WI38 (cell line): ENCODE measurements around the gene ZDHHC7.
"Not testable (repeated sequence)": the region's sequence is repeated elsewhere in the genome, so short reads cannot be mapped to it uniquely, and the experiment has no call there.

Experiments
- H3K4me3 ChIP-seq: 2 replicates; pipeline ENCODE4 v1.5.1; 2011; ENCODE audit warnings: low read depth, mild to moderate bottlenecking, control low read depth, low read length
- CTCF ChIP-seq: IDR thresholded peaks from 2 replicates; pipeline ENCODE4 v1.5.1; 2012; ENCODE audit warnings: low read depth, mild to moderate bottlenecking, control low read depth, low read length

ZDHHC7 gene

GRCh38 chr16:84943620-84944019, 67.7 kb downstream of the ZDHHC7 start:
- no peak for TF ChIP-seq CTCF
- H3K4me3 ChIP-seq = no peak overlapping the region

GRCh38 chr16:84942786-84943185, 68.5 kb downstream of the ZDHHC7 start:
- no peak overlapping the region for H3K4me3 ChIP-seq
- TF ChIP-seq CTCF = no peak

GRCh38 chr16:84941921-84942320, 69.4 kb downstream of the ZDHHC7 start:
- H3K4me3 ChIP-seq = no peak overlapping the region
- no peak for TF ChIP-seq CTCF

- TF ChIP-seq CTCF = no peak
- H3K4me3 ChIP-seq = no peak overlapping the region
These were observed 70.4 kb downstream of the ZDHHC7 start for GRCh38 chr16:84940670-84941551.

- not testable (repeated sequence) for H3K4me3 ChIP-seq
These were observed 72.7 kb downstream of the ZDHHC7 start for GRCh38 chr16:84938616-84939015.

- H3K4me3 ChIP-seq = no peak overlapping the region
- TF ChIP-seq CTCF = no peak
These were observed 73.9 kb downstream of the ZDHHC7 start for GRCh38 chr16:84937196-84938005.

DNA sequence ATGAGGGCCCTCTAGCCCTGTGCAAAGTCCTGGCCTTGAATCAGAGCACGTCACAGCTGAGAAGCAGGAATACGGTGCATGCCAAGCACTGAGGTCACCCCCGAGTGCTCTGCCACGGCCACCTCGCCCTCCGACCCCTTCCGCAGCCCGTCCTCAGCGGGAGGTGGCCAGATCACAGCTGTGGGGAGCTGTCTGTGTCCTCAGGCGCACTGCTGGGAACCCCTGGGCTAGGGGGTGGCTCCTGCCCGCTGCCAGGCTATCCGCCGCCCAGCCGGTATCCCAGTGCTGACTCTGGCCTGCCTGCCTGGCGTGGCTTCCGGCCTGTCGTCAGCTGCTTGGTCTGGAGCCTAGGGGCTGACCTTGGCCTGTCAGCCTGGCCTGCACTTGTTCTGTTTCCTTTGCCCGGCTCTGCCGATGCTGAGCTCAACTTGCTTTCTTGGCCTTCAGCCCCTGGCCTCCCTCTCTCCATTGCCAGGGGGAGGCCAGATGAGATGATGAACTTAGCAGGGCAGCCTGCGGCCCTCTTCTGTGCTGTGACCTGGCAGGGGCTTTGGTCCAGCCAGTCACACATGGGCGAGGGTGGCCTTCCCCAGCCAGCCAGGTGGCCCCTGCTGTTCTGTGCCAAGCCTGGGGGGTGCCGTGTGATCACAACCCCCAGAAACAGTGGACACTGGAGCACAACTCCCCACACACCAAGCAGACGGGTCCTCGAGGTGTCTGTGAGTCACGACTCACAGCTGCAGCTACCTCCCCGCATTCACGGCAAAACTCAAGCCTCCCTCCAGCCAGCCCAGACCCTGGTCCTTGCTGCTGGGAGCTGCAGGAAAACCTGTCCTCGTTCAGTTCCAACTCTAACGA, 77.3 kb downstream of the ZDHHC7 start:
- TF ChIP-seq CTCF = no peak
- no peak overlapping the region for H3K4me3 ChIP-seq
